PC-9 (cell line): ENCODE data around the gene ZNF222.

Source experiments
- CTCF ChIP-seq: fragments of 200-600 bp; sonication (generic); conservative IDR thresholded peaks from 2 replicates; pipeline ENCODE4 v1.6.1; 2017; ENCODE audit warnings: mixed run types, antibody characterized with exemption, mild to moderate bottlenecking, moderate library complexity
- EZH2 ChIP-seq: fragments of 200-600 bp; sonication (generic); IDR thresholded peaks from 2 replicates; pipeline ENCODE4 v1.8.0; 2017; ENCODE audit warnings: antibody characterized with exemption, low read depth

- TF ChIP-seq CTCF (no peak), EZH2 (no peak)
Measured at GRCh38 chr19:44024900-44025216, 321 bp upstream of the ZNF222 start.
